Fibroblast of pulmonary artery (primary cell): Measurements from ENCODE around the gene GALNT17.

Experiments used
- DNase-seq: peaks from one replicate; pipeline ENCODE4 v3.0.0-alpha.2; 2010; ENCODE audit warnings: low read depth
- H3K4me3 ChIP-seq: replicated peaks from 2 replicates; pipeline ENCODE4 v1.5.1; 2011; ENCODE audit warnings: low read depth, mild to moderate bottlenecking, control low read depth, low read length, moderate library complexity
- CTCF ChIP-seq: IDR thresholded peaks from 2 replicates; pipeline ENCODE4 v1.5.1; 2011; ENCODE audit warnings: mild to moderate bottlenecking, control low read depth, low read length, inconsistent platforms; ENCODE audit errors: missing control alignments

GALNT17 gene

DNA sequence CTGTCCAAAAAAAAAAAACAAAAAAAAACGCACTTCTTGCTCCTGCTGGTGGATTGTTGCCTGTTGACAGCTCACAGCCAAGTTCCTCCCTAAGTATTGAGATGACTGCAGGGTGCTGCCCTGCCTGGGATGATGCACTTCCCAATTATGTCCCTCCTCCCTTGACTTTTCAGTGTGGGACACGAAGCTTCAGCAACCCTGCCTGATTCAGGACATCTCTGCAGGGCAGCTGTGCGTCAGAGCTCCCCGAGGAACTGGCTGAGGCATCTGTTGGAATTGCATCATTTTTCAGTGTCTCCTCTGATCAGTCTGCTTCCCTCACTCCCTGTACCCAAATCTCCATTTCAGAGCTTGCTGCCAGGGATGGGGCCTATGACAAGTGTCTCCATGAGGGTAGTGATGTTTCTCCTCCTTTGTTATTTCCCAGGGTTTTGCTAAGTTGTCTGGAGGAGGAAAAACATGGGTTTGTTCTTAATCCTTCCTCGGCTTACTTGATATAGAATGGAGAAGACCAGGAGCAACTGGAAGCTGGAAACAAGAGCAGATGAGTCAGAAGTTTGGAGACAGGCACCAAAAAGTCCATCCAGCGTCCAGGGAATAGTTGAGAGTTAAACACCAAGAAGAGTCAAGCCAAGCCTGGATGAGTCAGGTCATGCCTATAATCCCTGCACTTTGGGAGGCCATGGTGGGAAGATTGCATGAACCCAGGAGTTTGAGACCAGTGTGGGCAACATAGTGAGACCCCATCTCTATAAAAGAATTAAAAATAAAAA lies 355.1 kb downstream of the GALNT17 start:
- H3K4me3 ChIP-seq, result no peak overlapping the region
- peak; percentile 17 for DNase-seq
- no peak for TF ChIP-seq CTCF

DNA sequence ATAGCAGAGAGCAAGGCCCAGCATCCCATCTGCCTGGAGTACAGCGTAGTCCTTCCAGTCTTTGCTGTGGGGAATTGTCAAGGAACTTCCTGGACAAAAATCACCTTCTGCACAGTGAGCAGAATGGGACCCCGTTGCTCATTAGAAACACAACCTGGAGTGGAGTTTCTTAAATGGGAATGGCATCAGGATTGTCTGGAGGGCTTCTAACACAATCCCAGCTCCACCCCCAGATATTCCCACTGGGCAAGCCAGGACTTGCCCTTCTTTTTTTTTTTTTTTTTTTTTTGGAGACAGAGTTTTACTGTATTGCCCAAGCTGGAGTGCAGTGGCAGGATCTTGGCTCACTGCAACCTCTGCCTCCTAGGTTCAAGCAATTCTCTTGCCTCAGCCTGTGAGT lies 356.4 kb downstream of the GALNT17 start:
- TF ChIP-seq CTCF, result no peak
- H3K4me3 ChIP-seq, result no peak overlapping the region
- peak; percentile 16 for DNase-seq

- TF ChIP-seq CTCF, result no peak
- no peak overlapping the region for H3K4me3 ChIP-seq
- no peak for DNase-seq
Observed at GRCh38 chr7:71491336-71491735, 359.4 kb downstream of the GALNT17 start.

DNA sequence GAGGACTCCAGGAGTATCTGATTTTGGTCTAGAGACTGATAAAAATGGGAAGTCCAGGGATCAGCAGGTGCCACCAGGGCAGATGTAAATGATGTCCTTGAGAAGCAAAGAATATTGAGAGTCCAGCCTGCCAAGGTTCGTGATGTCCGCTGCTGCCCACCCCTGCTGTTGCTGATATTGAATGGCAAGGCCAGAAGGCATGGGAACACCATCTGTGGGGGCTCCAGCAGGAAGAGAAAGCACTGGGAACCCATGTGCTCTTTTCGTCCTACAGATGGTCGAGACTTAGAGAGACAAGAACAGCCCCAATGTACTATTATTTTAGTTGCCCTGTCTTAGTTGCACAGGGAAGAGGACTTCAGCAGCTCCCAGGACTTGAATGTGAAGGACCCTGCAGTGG lies 363.9 kb downstream of the GALNT17 start:
- no peak for TF ChIP-seq CTCF
- DNase-seq, result no peak
- no peak overlapping the region for H3K4me3 ChIP-seq

DNA sequence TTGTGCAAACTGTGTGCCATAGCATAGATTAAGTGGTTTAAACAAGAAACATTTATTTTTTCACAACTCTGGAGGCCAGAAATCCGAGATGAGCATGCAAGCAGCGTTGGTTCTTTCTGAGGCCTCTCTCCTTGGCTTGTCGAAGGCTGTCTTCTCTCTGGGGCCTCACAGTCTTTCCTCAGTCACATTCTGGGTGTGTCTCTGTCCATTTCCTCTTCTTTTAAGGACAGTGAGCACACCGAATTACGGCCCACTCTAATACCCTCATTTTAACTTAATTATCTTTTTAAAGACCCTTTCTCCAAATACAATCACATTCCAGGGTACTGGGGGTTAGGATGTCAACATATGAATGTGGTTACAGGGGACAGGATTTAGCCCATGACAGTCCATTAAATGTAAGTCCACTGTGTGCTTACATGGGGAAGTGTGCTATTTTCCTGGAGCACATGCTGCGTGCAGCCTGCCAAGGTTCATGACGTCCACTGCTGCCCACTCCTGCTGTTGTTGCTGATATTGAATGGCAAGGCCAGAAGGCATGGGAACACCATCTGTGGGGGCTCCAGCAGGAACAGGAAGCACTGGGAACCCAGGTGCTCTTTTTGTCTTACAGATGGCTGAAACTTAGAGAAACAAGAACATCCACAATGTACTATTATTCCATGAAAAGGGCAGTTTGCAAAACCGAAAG lies 365.5 kb downstream of the GALNT17 start:
- TF ChIP-seq CTCF, result no peak
- DNase-seq, result no peak
- no peak overlapping the region for H3K4me3 ChIP-seq

DNA sequence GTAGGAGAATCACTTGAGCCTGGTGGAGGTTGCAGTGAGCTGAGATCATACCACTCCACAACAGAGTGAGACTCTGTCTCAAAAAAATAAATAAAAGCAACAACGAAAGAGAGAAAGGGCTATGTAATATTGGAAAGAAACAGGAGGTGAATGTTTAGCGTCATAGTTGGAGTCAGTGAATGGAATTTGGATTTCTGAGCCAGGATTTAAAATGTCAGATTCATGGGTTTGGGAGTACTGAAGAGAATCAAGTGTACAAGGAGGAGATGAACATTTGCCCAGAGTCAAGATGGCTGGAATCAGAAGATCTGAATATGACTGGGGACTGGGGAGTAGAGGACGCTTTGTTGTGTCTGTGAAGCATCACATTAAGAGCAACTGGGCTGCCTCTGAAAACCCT lies 366.4 kb downstream of the GALNT17 start:
- DNase-seq, result no peak
- no peak for TF ChIP-seq CTCF
- H3K4me3 ChIP-seq, result no peak overlapping the region
